DOHH2 (cell line): ENCODE results near the gene MSL3.

Experiments
- CTCF ChIP-seq: fragments of 200-600 bp; sonication (generic); IDR thresholded peaks from one replicate; pipeline ENCODE4 v1.5.1; 2014; ENCODE audit warnings: antibody characterized with exemption, mild to moderate bottlenecking, low read depth, low read length; ENCODE audit not compliant: poor library complexity, severe bottlenecking
- EZH2phosphoT487 ChIP-seq: fragments of 200-600 bp; sonication (generic); IDR thresholded peaks from 2 replicates; pipeline ENCODE4 v1.6.1; 2017; ENCODE audit warnings: borderline replicate concordance, mild to moderate bottlenecking, antibody characterized with exemption, low read length, moderate library complexity, mixed read lengths

GRCh38 chrX:11733614-11734013, 24.4 kb upstream of the MSL3 start:
- TF ChIP-seq EZH2phosphoT487 (no peak), CTCF (no peak)
